Activated effector memory CD4-positive, alpha-beta T cell treated with anti-CD3 and anti-CD28 coated beads, Interleukin-2, amount 50 U/mL, for 16 hours (primary cell): ENCODE measurements around the gene MAP2K5.

Source experiments
- DNase-seq: peaks from one replicate; pipeline ENCODE4 v3.0.0-alpha.2; 2020

MAP2K5 gene

DNA sequence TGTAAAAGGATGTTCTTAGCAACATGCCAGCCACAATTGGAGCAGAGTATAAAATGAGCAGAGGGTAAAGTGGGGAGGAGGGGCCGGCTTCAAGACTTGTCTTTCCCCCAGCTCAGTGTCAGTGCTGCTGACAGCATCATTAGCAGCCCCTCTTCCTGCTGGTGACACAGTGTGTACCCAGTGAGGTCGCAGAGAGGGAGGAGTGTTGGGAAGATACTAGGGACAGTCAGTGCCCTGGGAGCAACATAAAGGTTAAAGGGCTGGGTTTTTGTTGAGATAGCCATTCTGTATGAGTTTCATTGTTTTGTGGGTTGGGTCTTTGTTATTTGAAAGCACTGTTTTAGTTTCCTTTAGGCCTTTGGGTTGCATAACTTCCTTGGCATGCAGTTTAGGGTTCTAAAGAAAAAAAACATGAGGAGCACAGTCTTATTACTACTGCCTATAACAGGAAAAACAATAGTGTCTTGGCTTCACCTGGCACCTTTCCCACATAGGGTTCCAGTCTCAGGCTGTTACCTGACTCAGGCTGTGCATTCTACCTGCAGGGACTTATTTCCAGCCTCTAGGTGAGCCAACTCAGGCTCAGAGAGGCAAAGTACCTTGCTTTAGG is 188.7 kb downstream of the MAP2K5 start:
- DNase-seq: no peak

DNA sequence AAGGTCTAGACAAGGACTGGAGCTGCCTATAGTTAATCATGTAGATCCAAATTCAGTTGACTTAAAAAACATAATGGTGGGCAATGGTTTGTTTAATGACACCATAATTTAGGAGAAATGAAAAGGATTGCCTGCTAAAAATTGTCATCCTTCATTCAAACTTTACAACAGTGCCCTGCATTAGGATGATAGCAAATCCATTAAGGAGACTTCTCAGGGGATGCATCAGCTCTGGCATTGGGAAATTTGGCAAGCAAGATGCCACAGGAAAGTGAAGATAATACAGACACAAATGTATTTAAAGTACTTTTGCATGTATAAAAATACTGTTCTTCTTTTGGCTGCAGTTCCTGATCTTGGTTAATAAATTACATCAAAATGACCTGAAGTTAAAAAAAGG is 189.7 kb downstream of the MAP2K5 start:
- no peak for DNase-seq

DNA sequence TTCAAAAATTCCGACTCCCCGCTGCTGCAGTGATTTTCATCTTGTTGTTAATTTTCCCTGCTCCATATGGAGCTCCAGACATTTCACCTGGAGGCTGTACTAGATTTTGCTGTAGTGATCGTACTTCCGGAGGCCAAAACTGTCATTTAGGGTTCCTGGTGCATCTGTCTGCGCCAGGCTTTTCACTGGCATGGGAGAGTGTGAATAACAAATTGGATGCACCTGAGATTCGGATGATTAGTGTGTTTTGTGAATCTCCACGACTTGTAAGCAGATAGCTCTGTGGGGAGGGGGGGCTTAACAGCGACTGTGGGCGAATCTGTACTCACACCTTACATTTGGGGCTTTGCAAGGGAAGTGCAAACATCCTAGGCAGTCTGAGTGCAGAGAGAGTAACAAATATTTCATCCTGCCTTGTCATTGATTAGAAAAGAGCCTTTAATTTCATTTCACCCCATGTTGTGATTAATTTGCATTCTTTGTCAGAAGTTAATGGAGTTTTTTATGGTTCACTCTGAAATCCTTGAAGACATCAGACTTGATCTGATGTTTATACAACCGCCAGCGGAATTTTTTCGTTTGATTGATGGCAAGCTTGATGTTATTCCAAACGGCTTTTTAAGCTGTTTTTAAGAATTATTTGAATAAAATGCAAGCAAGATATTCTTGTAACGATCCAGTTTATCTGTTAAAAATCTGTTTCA is 190.3 kb downstream of the MAP2K5 start:
- no peak for DNase-seq

DNA sequence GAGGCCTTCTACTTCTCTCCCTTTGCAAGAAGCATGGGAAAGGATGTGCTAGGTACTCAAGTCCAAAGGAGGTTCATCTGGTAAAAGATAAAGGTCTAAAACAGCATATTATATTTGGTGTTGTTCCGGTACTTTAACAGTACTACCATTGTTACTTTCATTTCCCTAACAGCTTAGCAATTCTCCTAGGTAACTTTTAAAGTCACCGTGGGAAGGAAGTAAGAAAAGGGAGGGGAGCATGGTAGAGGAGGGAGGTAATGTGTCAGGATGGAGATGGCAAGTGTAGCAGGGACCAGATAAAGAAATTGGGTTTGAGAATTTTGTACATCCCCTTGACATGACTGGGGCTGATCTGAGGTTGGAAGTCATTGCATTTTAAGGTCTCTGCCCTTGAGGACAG is 193.4 kb downstream of the MAP2K5 start:
- no peak for DNase-seq

DNA sequence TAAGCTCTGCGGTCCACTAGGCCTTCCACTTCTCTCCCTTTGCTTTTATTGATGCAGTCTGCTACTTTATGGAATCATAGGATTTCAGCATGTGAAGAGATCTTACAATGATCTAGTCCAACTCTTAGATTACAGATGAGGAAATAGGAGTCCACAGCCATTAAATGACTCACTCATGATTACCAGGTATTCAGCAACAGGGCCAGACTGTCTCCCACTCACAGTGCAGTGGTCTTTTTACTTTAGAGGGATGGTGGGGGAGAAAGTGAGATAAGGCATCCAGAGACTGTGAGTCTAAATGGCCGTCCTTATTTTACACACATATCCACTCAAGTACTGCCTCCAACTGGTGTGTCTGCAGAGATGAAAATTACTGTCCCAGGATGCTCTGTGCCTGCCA is 194.3 kb downstream of the MAP2K5 start:
- no peak for DNase-seq

DNA sequence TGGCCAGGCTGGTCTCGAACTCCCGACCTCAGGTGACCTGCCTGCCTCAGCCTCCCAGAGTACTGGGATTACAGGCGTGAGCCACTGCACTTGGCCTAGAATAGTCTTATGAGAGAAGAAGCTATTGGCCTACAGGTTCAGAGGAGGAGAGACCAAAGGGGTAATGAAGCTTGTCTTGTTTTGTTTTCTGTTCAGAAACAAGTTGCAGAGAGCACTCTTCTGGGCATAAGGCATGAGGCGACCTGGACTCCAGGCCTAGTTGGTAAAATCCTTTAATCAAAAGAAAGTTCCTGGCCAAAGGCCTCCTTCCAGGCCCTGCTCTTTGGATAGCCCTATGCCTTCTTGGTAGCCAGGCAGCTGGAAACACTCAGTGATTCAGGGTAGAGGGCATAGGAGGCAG is 195.6 kb downstream of the MAP2K5 start:
- DNase-seq: no peak

DNA sequence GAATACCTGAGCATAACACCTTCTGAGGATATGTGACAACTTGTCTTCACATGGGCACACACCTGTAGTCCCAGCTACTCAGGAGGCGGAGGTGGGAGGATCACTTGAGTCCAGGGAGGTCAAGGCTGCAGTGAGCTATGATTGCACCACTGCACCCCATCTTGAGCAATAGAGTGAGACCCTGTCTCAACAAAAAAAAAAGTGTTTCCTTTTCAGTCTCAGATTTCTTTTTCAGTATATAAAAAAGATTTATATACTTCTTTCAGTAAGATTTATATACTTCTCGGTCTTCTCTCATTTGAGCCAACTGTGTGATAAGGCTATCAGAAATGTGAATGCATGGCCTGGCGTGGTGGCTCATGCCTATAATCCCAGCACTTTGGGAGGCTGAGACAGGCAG is 197.9 kb downstream of the MAP2K5 start:
- no peak for DNase-seq

DNA sequence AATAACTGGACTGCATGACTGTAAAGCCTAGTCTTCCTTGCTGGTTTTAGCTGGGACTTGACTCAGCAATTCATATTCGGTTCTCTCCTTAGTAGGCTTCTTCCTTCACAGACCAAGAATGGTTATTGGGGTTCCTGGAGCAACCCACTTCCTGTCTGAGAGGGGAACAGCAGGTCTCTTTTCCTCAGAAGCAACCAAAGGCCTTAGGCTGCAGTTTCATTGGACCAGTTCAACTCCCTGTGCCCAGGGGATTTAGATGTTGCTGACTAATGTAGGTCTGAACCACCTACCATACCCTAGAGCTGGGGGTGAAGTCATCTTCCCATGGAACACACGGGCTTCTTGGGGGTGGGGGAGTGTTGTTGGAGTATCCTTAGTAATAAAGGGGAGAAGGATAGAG is 198.8 kb downstream of the MAP2K5 start:
- DNase-seq: no peak

DNA sequence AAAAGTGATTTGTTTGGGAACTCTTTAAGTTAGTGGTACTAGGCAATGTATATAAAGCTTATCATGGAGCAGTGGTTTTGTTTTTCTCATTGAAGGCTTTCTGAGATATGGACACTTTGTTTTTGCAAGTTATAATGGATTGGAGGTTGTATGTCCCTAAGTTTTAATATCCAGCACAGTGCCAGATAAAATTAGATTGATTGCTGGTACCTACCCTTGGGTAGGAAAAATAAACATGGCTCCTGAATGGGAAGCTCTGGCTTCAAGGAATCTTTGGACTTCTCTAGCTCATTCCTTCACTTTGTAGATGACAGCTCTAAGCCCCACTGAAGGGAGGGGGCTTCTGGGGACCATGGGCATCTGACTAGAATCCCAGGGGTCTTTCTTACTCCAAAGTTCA is 201.1 kb downstream of the MAP2K5 start:
- no peak for DNase-seq

DNA sequence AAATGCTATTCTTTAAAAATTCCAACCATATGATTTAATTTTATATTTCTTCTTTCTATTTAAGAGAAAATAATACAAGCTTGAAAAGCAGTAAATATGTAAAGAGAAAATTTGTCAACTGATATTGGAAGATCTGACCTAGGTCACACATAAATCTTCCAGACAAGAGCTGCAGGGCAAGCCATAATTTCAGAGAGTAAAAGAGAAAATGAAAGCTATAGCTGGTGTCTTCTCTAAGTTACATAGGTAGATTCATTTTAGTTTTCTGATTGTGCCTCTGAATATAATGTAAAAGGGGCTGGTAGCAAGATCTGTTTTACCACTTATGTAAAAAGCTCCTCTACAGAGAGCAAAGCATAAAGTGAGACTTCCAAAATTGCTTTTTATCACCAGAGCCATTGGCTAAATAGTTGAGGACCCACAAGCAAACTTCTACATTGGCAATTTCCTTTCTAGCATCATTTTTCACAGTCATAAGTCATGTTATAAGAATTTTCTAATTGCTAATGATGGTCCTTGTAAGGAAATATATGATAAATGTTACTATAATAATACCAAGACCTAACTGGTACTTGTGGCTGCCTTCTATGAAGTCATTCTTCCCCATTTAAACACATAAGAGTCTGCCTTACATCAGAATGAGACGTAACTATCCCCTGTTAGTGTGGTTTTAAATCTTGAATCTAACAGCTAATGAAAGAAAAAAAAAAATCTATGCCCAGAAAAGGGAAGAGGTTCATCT is 202.0 kb downstream of the MAP2K5 start:
- DNase-seq: no peak

DNA sequence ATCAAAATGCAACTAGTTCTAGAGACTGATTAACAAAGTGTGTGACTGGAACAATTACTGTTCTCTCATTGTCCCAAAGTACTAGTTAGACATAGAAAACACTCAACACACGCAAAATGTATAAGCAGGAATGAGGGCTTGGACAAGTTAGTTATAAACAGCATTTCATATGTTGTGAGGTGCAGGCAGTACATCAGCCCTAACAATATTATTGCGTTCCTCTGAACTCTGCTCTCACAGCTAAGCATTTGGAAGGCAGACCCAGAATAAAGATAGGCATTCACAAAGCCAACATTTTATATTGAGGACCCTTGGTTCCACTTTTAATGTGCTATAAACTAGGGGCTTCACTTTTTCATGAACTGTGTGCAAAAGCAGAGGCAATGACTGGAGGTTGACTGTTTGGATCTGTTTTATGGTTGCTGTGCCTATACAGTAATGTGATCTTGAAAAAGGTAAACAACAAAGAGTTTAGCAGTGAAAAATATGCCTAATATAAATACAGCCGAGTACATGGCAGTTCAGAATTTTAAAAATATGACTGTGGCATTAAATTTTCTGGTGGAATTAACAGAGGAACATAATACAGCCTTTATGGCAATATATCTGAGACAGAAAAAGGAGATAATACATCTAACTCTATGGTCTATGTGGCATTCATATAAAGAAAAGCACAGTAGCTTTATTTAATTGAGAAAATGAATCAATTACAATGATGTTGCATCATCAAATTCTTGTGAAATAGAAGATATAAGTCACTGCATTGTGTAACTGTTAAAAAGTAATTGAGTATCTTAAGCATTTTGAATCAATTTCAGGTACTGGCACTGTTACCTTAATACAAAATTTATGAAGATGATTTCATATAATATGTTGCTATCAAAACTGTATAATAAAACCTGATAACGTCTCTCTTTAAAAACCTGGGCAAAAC is 202.8 kb downstream of the MAP2K5 start:
- no peak for DNase-seq

DNA sequence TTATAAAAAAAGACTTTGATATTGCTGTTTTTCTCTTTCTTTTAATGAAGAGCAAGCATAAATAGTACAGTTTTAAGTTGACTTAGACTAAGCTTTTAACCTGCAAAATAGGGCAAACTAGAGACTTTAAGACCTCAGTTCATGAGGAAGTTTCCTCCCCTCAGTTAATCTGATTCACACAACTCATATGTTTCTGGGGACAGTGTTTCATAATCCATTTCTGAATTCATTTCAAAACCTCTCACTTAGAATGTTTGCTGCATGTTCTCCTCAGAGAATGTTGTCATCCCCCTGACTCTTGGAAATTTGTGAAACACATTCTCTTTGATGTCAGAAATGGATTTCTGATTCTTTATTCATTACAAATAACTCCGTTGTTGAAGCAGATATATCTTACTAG is 203.5 kb downstream of the MAP2K5 start:
- no peak for DNase-seq

DNA sequence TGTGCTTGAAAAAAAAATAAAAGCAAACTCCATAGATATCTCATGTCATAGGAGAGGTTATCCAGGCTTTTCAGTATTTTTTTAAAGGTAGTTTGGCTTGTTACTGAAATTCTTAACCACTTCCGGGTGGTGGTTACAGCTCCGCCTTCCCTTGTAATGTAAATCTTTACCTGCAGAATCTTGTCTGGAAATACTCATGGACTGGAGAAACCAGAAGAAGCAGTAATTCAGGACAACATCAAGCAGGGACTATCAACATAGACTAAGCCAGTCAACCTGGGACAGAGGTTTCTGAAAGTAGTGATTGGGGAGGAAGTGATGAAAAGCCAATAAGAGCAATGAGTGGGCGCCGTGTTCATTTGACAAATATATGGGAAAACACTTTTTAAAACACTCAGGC is 203.9 kb downstream of the MAP2K5 start:
- DNase-seq: no peak

DNA sequence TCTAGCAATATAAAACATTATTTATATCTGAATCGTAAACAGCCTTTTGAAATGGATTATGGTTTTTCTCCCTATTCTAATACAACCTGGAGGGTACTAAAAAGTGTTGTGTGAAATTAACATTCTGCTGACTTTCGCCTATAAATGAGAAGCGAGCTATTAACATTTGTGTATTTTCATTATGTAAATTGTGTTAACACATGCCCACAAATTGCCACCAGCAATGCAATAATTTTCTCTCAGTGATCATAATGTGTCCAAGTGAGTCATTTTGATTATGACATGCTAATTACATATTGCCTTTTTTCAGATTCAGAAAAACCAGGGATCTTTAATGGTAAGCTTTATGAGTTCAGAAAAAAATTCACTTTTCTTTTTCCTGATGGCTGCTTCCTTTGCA is 205.4 kb downstream of the MAP2K5 start:
- no peak for DNase-seq

DNA sequence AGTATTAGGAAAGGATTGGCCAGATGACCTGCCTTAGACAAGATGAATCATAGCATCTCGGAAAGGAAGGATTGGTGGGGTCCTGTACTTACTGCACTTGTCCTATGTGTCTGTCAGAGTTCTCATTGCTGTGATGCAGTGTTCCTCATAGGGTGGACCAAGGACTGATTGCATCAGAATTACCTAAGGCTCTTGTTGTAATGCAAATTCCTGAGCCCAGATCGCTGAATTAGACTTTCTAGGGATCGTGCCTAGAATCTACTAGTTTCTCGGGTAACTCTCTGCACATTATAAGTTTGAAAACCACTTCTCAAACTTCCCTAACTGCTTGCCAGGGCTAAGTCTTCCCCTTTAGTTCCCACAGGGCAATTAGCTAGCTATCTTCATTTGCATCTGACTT is 207.9 kb downstream of the MAP2K5 start:
- DNase-seq: no peak

DNA sequence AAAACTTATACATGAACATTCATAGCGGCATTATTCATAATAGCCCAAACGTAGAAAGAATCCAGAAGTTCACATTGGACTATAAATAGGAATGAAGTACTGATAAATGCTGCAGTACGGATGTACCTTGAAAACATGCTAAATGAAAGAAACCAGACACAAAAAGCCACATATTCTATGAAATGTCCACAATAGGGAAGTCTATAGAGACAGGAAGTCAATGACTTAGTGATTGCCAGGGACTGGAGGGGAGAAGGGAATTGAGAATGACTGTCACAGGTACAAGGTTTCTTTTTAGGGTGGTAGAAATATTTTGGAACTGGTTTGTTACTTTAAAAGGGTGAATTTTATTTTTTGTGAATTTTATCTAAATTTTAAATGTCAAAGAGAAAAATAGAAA is 211.4 kb downstream of the MAP2K5 start:
- no peak for DNase-seq

DNA sequence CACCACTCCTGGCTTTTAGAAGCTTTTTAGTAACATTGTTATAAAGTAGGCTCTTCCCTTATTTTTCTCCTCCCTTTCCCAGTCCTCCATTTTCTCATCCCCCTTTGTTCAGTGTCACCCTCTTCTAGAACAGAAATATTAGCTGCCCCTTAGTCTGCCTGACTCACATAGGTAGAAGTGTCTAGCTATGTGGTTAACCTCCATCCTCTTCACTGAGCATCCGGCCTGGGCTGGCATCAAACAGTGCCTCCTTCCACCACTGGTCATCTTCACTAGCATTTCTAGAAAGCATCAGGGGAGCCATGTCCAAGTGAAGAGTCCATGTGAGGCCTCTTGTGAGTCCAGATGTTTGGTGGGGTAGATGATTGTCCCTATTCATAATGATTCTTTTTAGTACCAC is 212.8 kb downstream of the MAP2K5 start:
- DNase-seq: no peak

DNA sequence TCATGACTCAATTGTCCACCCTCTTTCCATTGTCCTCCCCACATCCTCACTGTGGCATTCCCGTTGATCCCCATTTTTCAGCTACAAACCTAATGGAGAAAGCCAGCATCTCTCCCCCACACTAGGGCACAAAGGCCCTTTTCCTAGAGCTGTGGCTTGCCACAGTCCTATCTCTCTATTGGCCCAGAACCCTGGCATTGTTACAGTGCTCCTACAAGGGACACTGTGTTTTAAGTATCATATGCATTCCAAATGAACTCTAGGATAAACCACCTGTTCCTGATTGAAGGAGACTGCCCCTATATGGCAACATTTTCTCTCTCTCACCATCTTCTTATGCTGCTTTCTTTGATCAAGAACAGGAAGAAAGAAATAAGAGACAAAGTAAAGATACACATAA is 213.4 kb downstream of the MAP2K5 start:
- no peak for DNase-seq

DNA sequence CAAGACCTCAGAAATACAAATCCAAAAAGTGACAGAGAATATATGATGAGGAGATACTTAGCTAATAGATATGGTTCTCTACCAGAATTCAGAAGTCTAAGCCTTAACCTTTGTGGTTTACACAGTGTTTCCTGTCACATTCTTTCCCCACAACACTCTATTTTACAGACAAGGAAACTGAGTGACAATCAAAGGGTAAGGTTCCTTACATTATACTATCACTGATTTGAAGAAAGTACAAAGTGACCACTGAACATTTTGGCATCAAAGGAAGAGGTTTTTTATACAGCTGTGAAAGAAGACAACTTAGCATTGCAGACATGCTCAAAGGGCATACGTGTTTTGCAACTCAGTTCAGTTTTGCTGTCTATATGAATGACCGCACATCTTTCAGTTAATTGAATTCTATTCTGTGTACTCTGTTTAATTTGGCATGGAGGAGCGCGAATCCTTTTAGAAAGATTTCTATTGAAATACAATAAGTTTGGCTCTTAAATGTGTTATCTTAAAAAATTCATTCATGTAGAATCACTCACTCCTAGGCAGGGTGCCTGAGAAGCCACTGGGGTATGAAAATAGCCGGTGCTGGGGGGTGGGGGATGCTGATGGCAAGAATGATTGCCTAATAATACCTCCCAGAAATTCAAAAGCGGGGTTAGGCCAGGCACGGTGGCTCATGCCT is 216.3 kb downstream of the MAP2K5 start:
- DNase-seq: no peak

DNA sequence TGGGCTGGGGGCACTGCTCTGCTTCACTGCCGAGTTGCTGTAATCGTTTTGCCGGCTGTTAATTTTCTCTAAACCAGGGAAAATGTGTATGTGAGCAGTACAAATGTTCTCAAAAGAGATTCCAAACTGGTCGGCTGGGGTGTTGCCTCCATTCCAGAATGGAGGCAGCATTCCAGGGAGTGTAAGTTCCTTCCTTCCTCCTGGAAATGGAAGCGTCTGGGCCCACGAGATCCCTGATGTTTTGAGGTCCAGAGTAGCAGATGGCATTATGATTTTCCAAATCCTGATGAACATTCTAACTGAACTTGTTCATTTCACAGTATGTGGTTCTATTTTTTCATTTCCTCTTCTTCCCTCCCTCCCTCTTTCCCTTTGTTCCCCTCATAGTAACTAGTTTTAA is 218.4 kb downstream of the MAP2K5 start:
- DNase-seq: no peak

DNA sequence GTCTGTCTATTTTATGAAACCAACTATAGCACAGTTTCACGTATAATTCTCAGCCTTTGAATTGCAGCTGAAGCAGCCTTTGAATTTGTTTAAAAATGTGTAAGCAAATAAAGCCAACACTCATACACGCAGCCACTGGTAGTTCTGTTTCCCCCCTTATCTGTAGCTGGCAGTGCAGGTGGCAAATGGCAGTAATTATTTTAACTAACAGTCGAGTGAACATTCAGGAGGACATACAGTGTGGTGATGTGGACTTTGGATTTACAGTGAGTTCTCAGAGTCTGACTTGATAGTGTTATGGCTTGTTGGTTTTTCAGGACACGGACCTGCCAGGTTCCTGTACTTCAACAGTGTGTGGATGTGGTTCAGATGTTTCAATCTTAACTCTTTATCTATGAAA is 218.8 kb downstream of the MAP2K5 start:
- no peak for DNase-seq

DNA sequence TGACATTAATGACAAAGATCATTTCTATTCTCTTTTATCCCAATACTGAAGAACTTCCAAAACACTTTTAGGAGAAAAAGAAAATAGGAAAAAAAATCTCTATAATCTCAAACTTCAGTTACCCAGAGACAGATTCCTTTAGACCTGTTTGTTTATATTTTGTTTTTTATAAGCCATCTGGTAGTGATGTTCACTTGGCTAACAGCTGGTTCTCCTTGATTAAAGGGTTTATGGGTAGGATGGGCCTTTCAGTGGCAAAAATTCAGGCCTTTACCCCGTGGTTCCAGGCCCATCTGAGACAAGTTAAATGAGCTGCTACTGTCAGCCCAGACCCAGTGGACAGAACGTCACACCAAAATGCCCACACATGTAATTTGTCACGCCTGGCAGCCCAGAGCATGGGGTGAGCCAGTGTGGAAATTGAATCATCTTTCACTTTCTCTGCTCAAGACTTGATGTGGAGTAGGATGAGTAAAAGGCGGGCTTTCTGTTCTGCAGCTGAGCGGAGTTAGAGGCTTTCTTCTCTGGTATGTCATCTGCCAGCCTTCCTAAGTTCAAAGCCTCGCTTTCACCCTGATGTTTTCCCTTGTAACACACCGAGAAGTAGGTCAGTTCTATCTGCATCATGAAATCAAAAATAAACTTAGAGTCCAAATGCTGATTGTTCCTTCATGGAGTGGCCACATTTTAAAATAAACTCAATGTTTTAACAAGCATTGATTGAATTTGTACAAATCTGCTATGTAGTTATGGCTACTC is 220.3 kb downstream of the MAP2K5 start:
- peak; percentile 72 for DNase-seq
